Measurements from ENCODE around the gene PHEX. TPM values are rescaled to one million over a fixed set of nuclear protein-coding genes. Genes with fewer than 3 reads are reported as not detected.

PHEX gene
- 2.4 TPM in 2 replicates for total RNA-seq (2014; rRNA removed; shearing (Covaris generic))

DNA sequence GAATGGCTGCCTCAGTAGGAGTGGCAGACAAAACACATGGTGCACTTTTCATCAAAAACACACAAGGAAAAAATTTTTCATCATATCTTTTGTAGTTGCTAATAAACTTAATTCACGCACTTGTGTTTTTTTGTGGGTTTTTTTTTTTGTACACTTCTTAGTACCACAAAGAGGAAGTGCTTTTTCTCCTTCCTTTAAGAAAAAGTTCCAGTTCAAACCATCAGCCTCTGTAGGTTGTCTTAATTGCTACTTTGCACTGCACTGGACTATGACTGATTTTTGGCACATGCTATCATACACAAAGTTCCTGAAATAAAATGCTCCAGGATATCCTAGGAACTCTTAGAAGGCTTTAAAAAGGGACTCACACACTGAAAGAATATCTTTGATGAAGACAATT is at the start of gene PHEX:
PHEX (plus strand) TSS at position 242 of the 400 bp plus-strand sequence. CDS start 681 bp downstream, outside the sequence.

DNA sequence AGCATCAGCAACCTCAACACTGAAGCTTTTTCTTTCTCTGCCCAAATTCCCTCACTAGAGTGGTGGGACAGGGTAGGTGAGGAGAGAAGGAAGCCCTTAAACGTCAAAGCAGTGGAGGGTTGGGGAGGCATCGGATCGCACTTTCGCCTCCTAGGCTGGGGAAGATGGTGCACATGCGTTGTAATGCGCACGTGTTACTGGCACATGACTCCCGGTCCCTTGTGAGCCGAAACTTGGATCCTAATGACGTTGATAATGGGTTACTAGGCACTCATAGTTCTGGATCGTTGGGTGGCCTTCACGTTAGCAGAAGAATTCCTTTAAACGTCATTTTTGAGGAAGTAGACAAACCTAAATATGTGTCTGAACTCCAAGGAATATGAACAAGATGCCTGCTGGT is 240.5 kb downstream of the PHEX start, which contains the start of gene CBLL2:
CBLL2 (plus strand) TSS at position 301 of the 400 bp plus-strand sequence; CDS start at position 380, 79 bp downstream.

Other genes starting within 250 kb of the PHEX start
- gene MBTPS2, start 192.7 kb upstream of the PHEX start, total RNA-seq (2014; rRNA removed; shearing (Covaris generic)) = 7.6 and 8.4 TPM in 2 replicates
- 2.3 and 2.5 TPM in 2 replicates for gene YY2, start 176.3 kb upstream of the PHEX start, total RNA-seq (2014; rRNA removed; shearing (Covaris generic))
- 234 and 259 TPM in 2 replicates for gene SMS, start 91.6 kb upstream of the PHEX start, total RNA-seq (2014; rRNA removed; shearing (Covaris generic))
- 0.11 TPM in 1 of 2 replicates, not detected in the other for gene CBLL2, start 240.6 kb downstream of the PHEX start, total RNA-seq (2014; rRNA removed; shearing (Covaris generic))